ENCODE data around the gene CDK16. TPM values are rescaled to one million over a fixed set of nuclear protein-coding genes. Genes with fewer than 3 reads are reported as not detected.
A peak's percentile ranks its signal among the peaks of the same experiment; 100 is the strongest.

Gene CDK16
- total and polyA plus RNA-seq, 2 of the 13 experiments (the other 11 are each of a cell fraction or from before 2014, with no cell fraction given) = 64.5 to 225 TPM

DNA sequence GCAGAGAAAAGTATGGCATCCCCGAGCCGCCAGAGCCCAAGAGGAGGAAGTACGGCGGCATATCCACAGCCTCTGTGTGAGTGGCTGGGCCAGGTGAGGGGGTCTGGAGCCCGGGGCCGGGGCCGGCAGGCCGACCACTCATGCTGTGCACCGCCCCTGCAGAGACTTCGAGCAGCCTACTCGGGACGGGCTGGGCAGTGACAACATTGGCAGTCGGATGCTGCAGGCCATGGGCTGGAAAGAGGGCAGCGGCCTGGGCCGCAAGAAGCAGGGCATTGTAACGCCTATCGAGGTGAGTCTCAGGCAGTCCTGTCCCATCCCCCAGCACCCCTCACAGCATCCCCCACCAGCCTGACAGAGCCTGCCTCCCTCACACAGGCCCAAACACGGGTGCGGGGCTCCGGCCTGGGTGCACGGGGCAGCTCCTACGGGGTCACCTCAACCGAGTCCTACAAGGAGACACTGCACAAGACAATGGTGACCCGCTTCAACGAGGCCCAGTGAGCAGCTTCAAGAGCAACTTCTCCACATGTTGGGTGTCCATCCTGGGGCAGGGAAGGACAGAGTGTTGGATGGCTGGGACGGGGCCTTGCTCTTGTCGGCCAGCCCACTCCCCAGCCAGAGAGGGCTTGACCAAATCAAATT is 32.3 kb upstream of the CDK16 start:
- H3K79me2 ChIP-seq (ENCODE audit: insufficient read depth, low read length) = no peaks in the 10 kb centered on the region
- in situ Hi-C loops (cut with HindIII; ENCODE audit: extremely low pct_ligation_motif_present, low pct_unique_long_range_greater_than_20kb) (no loop called here), intact Hi-C loops (cut with micrococcal nuclease; ENCODE audit: unreplicated experiment) (no loop called here)
- no peak overlapping the region for H3K9ac ChIP-seq (ENCODE audit: insufficient read depth, low read depth, low read length)
- FAIRE-seq = no peak
- ChIA-PET CTCF (ENCODE audit: low intra/inter-chr PET ratio, low total read pairs) (no interaction called here), POLR2A (no interaction called here)
- 100% methylated on average over 1 of the region's 27 CpGs for whole genome bisulfite sequencing (ENCODE audit: low lambda C conversion rate)
- no peak for ATAC-seq
- no peak overlapping the region for H3K27ac ChIP-seq (ENCODE audit: extremely low read length, insufficient read depth, low read length)
- no peaks in the 10 kb centered on the region for H4K20me1 ChIP-seq (ENCODE audit: insufficient read depth, low read length)
- H3K4me3 ChIP-seq (replicated peaks in 1 of 3; ENCODE audit: insufficient read depth in 1 of 3, low read depth in 2 of 3, low read length in 3 of 3) = no peak overlapping the region
- H3K36me3 ChIP-seq (replicated peaks in 1 of 2; ENCODE audit: control insufficient read depth in 1 of 2, insufficient read depth in 2 of 2, low read length in 2 of 2) = peaks cover 8 to 14% of the 10 kb centered on the region in 2 experiments; a peak in 2 of 5 replicates
- no peaks in the 10 kb centered on the region for H3K27me3 ChIP-seq (ENCODE audit: control insufficient read depth in 1 of 2, insufficient read depth in 2 of 2, low read length in 2 of 2)
- H3K9me3 ChIP-seq (ENCODE audit: low read length) = no peaks in the 10 kb centered on the region
- TF ChIP-seq ZFP37 (CRISPR knock-in tag; IDR thresholded peaks at IDR 0.05; ENCODE audit: borderline replicate concordance) (no peak), AGO2 (optimal IDR thresholded peaks at IDR 0.05; ENCODE audit: low read depth, low read length) (peak; percentile 26)
- H3K4me2 ChIP-seq (ENCODE audit: low read depth, low read length) = no peak overlapping the region
- TSS peak; percentile 58 for BruUV-seq (replicated peaks)
- no peak for DNase-seq (ENCODE audit: low spot score)
- 0 out of 2 replicates have a peak, but pooled peaks cover 4% of the 10 kb centered on the region for H3K4me1 ChIP-seq (ENCODE audit: insufficient read depth, low read length)
- H2AFZ ChIP-seq (ENCODE audit: low read length) = no peak overlapping the region

DNA sequence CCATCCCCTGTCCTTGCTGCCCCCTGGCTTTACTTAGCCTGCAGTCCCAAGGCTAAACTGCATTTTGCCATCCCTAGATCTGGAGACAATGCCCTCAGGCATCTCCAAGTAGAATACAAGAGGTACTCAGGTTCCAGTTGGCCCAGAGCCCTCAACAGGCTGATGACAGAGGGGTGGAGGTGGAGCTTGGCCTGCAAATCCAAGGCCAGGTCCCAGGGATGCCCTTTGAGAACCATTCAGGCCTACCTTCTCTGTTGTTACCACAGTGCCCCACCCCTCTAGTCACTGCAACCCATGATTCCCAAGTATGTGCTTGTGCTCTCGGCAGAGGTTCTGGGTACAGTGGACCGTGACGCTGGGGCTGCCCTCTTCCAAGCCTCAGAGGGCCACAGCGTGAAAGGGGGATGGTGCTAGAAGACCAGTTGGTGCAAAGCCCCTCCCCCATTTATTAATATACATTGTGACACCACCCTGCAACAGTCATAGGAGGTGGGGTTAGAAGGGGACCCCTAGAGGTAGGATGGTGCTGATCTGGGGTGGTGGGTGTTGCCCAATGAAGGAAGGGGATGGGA is 31.3 kb upstream of the CDK16 start:
- WGBS (ENCODE audit: low lambda C conversion rate) = no CpG with 5 or more reads among the region's 4 CpGs
- Histone ChIP-seq H3K79me2 (ENCODE audit: insufficient read depth, low read length) (no peaks in the 10 kb centered on the region), H3K9me3 (ENCODE audit: low read length) (no peaks in the 10 kb centered on the region), H3K4me3 (replicated peaks in 1 of 3; ENCODE audit: insufficient read depth in 1 of 3, low read depth in 2 of 3, low read length in 3 of 3) (no peak overlapping the region), H4K20me1 (ENCODE audit: insufficient read depth, low read length) (no peaks in the 10 kb centered on the region), H3K36me3 (replicated peaks in 1 of 2; ENCODE audit: control insufficient read depth in 1 of 2, insufficient read depth in 2 of 2, low read length in 2 of 2) (peaks cover 5 to 8% of the 10 kb centered on the region in 2 experiments; a peak in 2 of 5 replicates), H3K9ac (ENCODE audit: insufficient read depth, low read depth, low read length) (no peak overlapping the region), H2AFZ (ENCODE audit: low read length) (no peak overlapping the region), H3K27ac (ENCODE audit: extremely low read length, insufficient read depth, low read length) (no peak overlapping the region), H3K4me1 (ENCODE audit: insufficient read depth, low read length) (0 out of 2 replicates have a peak, but pooled peaks cover 4% of the 10 kb centered on the region), H3K27me3 (ENCODE audit: control insufficient read depth in 1 of 2, insufficient read depth in 2 of 2, low read length in 2 of 2) (no peaks in the 10 kb centered on the region), H3K4me2 (ENCODE audit: low read depth, low read length) (no peak overlapping the region)
- ChIA-PET CTCF (ENCODE audit: low intra/inter-chr PET ratio, low total read pairs) (no interaction called here), POLR2A (no interaction called here)
- no peak for TF ChIP-seq CCAR2 (optimal IDR thresholded peaks at IDR 0.05; ENCODE audit: low read depth, low read length)
- TF ChIP-seq PAF1 (CRISPR knock-in tag; IDR thresholded peaks at IDR 0.05) = 0 out of 2 replicates have a peak, but pooled peaks have one; percentile 61
- FAIRE-seq (no peak), ATAC-seq (no peak), DNase-seq (ENCODE audit: low spot score) (no peak)
- in situ Hi-C loops (cut with HindIII; ENCODE audit: extremely low pct_ligation_motif_present, low pct_unique_long_range_greater_than_20kb) (no loop called here), intact Hi-C loops (cut with micrococcal nuclease; ENCODE audit: unreplicated experiment) (no loop called here)
- BruUV-seq (replicated peaks) = no TSS peak

Measured in HepG2 (cell line).